GM18499 (cell line): ENCODE data around the gene CLDN2.

ENCODE experiments used
- ATAC-seq: cut with Tn5 transposase; IDR thresholded peaks from one replicate; pipeline ENCODE4 v1.9.1; 2021; ENCODE audit warnings: moderate number of reproducible peaks; ENCODE audit not compliant: insufficient read depth, unreplicated experiment

Gene CLDN2

DNA sequence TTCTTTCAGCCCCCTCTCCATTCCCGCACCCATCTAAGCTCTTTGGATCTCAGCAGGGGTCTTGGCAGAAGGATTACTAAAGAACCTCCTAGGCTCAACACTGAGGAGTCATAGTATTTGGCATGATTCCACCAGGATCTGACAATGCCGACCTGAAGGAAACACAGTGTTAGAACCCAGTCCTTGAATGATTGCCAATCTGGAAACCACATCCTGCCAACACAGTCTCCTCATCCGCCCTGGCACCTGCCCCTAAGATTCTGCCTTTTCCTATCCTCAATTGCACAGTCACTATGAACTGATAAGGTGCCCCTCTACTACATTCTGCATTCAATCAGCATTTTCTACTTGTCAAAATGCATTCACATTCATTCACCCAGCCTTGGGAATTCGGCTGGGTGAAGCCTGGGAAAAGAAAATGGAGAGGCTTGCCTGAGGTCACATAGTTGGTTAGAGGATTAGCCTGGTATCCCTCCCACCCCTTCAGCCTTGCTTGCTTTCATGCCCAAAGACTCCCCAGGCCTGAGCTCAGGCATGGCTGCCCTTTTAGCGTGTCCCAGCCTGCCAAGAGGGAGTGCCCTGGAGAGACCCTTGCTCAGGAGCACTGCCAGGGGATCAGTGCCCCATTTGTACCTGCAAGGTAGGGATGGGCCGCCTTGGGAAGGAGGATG, 2.2 kb upstream of the CLDN2 start:
- no peak for ATAC-seq

- ATAC-seq = no peak
Observed at GRCh38 chrX:106921637-106922036, 1.4 kb downstream of the CLDN2 start.

DNA sequence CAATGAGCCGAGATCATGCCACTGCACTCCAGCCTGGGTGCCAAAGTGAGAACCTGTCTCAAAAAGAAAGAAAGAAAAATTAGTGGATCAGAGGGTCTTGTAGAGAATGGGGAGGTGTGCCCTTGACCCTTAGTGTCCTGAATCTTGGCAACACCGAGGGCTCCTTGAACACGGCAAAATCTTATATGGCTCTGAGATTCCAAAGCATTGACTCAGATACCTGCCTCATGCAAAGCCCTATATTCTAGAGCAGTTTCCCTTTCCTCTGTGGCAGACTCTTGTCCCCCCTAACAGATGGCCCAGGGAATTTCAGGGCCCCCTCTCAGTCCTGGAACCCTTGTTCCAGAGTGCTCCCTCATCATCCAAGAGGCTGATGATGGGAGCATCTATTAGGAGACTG, 6.8 kb downstream of the CLDN2 start:
- no peak for ATAC-seq

DNA sequence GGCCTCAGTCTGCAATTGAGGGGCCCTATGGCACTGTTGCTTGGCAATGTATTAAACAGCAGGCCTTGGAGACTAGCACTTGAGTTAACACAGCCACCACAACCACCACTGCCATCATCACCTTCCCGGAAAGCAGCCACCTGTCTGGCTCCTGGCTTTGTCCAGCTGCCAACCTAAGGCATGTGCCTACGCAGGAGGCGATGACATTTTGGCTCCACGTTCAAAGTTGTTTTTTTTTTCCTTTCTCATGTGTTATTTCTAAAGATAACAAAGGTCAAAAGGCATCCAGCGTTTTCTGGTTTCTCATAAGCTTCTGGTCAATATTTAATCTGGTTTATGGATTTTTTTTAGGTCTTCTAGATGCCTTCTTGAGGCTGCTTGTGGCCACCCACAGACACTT, 7.5 kb downstream of the CLDN2 start:
- no peak for ATAC-seq

DNA sequence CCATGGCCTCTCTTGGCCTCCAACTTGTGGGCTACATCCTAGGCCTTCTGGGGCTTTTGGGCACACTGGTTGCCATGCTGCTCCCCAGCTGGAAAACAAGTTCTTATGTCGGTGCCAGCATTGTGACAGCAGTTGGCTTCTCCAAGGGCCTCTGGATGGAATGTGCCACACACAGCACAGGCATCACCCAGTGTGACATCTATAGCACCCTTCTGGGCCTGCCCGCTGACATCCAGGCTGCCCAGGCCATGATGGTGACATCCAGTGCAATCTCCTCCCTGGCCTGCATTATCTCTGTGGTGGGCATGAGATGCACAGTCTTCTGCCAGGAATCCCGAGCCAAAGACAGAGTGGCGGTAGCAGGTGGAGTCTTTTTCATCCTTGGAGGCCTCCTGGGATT, 8.0 kb downstream of the CLDN2 start:
- ATAC-seq = no peak

DNA sequence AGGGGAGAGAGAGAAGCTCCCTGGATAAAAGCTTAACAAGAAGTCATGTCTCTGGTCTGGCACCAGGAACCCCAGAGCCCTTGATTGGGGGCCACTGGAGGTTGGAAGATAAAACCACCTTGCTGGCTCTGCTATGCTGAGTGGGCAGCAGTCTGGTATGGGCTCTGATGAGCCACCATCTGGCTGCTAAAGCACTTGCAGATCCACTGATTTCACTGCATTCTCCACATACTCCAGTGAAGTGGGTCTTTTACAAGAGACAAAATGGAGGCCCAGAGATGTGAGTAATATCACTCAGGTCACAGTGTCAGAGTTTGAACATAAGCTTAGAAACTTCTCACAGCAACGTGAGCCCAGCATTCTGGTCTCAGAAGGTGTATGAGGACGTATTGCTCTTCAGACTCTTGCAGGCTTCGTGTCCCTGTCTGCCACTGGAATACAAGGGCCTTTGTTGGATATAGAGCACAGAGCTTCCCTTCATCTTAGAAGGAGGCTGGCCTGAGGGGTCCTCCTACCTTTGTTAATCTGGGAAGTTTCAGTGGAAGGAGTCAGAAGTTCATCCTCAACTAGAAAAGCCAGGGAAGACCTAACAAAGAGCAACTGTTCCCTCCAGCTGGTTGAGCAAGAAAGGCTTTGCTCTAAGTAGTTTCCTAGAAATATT, 11.8 kb downstream of the CLDN2 start:
- no peak for ATAC-seq

- no peak for ATAC-seq
Observed at GRCh38 chrX:106932492-106932923, 12.3 kb downstream of the CLDN2 start.

- no peak for ATAC-seq
Observed at GRCh38 chrX:106932960-106933537, 12.8 kb downstream of the CLDN2 start.

DNA sequence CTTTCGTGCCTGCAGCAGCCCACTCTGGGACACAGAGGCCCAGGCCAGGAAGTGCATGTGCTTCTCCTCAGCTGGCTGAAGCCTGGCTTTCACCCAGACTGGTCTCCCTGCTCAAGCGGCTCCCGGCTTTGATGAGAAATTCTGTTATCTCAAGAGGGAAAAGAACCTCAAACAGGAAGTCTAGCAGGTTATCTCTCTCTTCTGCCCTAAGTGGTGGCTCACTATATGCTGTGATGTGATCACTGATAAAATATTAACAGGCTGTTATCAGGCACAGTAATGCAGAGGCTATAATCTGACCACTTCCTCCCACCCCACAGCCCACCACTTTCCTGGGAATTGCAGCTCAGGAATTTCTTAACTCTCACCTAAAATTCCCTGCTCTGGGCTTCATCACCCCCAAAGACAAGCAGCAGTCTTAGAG, 13.3 kb downstream of the CLDN2 start:
- no peak for ATAC-seq

DNA sequence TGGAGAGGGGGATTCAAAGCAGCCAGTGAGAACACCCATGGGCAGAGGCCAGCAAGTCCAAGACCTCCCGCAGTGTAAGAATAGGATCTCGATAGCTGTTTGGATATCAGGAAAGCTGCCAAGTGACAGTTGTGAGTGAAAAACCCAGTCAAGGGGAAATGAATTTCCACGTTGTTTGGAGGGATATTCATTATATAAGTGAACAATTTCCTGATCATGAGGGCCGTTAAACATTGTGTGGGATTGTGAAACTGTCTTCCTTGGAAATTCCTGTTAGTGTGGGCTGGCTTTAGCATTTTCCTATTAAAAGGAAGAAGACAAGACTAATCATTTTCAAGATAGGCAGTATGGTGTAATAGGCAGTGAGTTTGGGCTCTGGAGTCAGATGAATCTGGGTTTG, 15.0 kb downstream of the CLDN2 start:
- ATAC-seq = no peak

DNA sequence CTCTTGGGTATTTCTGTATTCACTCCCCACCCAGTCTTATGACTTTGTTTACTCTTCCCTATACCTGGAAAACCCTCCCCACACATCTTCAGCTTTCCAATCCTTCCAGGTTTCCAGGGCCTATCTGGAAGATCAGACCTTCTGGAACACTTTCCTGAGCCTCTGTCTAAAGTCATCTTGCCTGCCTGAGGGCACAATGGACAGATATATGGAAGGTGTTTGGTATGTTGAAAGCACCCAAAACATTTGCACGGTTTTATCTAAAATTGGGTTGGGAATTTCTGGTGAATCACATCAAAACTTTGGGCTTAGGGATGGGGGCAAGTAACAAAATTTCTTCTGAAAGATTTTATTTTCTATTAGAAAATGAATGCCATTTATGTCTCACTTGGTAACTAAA, 16.0 kb downstream of the CLDN2 start:
- no peak for ATAC-seq

DNA sequence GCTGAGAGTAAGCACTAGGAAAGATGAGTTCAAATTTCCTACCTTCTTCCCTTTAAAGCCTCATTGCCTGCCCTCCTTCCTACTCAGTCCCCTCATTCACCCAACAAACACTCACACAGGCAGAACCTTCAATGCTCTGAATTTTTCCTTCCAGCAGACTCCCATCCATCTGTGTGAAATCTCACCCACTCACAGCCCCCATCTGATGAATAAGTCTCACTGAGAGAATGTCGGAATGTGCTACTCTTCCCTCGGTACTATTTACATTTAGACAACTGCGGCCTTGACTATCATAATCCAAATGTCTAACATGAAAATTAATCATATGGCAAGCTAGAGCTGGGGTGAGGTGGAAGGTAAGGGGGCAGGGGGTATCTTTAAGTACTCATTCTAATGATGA, 19.4 kb downstream of the CLDN2 start:
- ATAC-seq = no peak

DNA sequence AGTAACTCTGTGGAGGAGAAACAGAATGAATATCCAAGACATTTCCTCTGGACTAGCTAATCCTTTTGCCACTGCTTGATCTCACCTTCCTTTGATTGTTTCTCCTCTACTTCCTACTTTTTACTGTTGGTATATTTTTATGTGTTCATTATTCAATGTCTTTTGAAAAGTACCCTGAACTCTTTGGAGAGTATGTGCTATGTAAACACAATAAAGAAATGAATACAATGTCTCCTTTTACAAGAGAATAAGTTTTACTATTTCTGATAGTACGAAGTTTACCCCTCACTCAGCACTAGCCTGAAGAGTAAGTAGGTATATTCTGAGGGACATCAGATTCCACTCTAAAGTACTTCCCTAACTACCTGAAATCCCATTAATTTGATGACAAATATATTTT, 19.9 kb downstream of the CLDN2 start:
- no peak for ATAC-seq

GRCh38 chrX:106946464-106946863, 26.3 kb downstream of the CLDN2 start:
- ATAC-seq = no peak

DNA sequence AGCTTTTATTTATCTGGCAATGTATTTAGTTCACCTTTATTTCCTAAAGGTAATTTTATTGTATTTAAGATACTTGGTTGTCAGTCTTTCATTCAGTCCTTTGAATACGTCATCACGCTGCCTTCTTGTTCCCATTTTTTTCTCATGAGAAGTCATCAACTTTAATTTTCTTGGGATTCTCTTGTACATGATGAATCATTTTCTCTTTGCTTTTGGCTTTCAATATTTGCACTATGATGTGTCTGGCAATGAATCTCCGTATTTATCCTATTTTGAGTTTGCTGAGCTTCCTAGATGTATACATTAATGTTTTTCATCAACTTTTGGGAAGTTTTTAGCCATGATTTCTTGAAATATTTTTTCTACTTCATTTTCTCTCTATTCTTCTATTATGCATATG, 28.4 kb downstream of the CLDN2 start:
- ATAC-seq = no peak

DNA sequence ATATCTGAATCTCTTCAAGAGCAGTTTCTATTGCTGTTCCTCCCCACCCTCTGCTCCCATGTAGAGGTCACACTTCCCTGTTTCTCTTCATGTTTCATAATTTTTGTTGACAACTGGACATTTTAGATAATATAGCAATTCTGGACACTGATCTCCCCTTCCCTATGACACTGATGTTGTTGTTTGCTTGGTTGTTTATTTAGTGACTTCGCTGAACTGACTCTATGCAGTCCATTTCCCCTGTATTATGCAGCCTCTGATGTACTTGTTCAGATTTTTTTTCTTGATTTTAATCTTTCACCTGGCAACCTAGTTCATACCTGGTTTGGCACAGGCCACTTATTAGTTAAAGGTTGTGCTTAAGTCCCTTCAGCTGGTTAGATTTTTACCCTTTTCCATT, 29.2 kb downstream of the CLDN2 start:
- no peak for ATAC-seq

DNA sequence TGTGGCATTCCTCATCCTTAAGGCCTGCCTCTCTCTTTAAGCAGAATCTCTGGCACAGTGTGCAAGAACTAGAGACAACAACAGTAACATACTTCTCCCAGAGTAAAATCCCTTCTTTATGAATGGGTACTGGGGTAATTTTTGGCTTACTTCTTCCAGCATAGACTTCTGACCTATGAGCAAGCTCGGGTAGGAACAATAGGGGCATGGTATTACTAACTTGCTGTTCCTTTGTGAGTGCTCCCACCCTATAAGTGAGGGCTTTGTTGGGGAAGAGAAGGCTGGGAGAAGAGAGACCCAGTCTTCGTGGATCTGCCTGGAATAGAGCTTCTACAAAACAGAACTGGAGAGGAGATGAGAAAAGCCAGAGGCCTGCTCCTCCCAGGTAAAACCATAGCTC, 30.2 kb downstream of the CLDN2 start:
- no peak for ATAC-seq

- ATAC-seq = no peak
Observed at GRCh38 chrX:106951230-106951629, 31.0 kb downstream of the CLDN2 start.

- ATAC-seq = no peak
Observed at GRCh38 chrX:106952089-106952488, 31.9 kb downstream of the CLDN2 start.

- ATAC-seq = no peak
Observed at GRCh38 chrX:106952538-106952937, 32.3 kb downstream of the CLDN2 start.

GRCh38 chrX:106952988-106953387, 32.8 kb downstream of the CLDN2 start:
- no peak for ATAC-seq

- ATAC-seq = no peak
Observed at GRCh38 chrX:106954041-106954440, 33.8 kb downstream of the CLDN2 start.
